HCT116 (cell line): ENCODE measurements around the gene HTR1E.

ENCODE experiments used
- EZH2phosphoT487 ChIP-seq: fragments of 200-600 bp; IDR thresholded peaks from 2 replicates; pipeline ENCODE4 v1.6.1; 2018; ENCODE audit warnings: antibody characterized with exemption, borderline replicate concordance
- POLR2A ChIP-seq: IDR thresholded peaks from 2 replicates; pipeline ENCODE4 v1.7.0; 2011; ENCODE audit warnings: borderline replicate concordance; ENCODE audit not compliant: insufficient read depth, insufficient read length; ENCODE audit errors: extremely low read depth
- TF ChIP-seq, protein P1 (sequence below), 3 experiments: fragments of 200-600 bp in 1 of 3; sonication (generic) in 1 of 3; IDR thresholded peaks in 2 of 3; conservative IDR thresholded peaks in 1 of 3; 2 replicates each; pipeline ENCODE4 v1.5.1; 2012 to 2017; ENCODE audit warnings: low read depth in 2 of 3, low read length in 2 of 3, antibody characterized with exemption in 1 of 3, borderline replicate concordance in 1 of 3, control low read depth in 1 of 3, mild to moderate bottlenecking in 1 of 3, mixed read lengths in 1 of 3, mixed run types in 1 of 3, moderate library complexity in 1 of 3; ENCODE audit not compliant: insufficient read depth in 1 of 3

DNA sequence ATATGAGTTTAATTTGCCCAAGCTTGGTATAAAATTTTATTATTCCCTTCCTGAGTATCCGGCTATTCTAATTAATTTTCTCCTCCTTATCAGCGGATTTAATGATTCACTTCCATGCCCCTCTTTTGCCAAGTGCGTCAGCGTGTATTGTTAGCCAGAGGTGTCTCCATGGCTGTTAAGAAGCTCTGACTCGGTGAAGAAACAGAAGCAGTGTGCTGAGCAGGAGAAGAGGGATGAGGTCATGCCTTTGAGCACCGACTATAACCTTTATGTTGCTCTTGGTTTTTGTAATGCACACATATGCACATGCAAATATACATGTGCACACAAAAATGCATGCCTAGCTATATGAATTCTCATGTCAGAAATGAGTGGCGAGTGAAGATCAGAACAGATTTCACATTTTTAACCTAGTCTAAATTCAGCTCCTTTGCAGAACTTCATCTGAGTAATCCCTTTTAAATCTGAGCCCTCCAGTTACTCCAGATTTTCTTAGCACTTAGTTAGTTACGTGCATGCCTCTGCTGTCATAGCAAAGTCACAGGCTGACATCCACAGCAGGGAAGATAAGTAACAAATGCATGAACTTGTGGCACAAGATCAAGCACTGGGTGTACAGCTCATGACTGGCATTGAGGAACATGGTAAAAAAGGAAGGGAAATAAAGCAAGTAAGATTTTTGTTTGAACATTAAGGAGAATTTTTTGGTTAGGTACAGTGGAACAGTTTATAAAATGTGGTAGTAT lies 24.3 kb downstream of the HTR1E start:
- no peak for TF ChIP-seq EZH2phosphoT487
- TF ChIP-seq, protein P1, sequence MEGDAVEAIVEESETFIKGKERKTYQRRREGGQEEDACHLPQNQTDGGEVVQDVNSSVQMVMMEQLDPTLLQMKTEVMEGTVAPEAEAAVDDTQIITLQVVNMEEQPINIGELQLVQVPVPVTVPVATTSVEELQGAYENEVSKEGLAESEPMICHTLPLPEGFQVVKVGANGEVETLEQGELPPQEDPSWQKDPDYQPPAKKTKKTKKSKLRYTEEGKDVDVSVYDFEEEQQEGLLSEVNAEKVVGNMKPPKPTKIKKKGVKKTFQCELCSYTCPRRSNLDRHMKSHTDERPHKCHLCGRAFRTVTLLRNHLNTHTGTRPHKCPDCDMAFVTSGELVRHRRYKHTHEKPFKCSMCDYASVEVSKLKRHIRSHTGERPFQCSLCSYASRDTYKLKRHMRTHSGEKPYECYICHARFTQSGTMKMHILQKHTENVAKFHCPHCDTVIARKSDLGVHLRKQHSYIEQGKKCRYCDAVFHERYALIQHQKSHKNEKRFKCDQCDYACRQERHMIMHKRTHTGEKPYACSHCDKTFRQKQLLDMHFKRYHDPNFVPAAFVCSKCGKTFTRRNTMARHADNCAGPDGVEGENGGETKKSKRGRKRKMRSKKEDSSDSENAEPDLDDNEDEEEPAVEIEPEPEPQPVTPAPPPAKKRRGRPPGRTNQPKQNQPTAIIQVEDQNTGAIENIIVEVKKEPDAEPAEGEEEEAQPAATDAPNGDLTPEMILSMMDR (IDR thresholded peaks at IDR 0.05 in 2 of 3, conservative IDR thresholded peaks at IDR 0.05 in 1 of 3; ENCODE audit: borderline replicate concordance in 1 of 3, insufficient read depth in 1 of 3, low read depth in 2 of 3, low read length in 2 of 3) = no peak
- no peak for TF ChIP-seq POLR2A
